GM21515 (cell line): ENCODE results near the gene MAGEF1.

Experiments used
- ATAC-seq: cut with Tn5 transposase; IDR thresholded peaks from one replicate; pipeline ENCODE4 v1.9.1; 2021; ENCODE audit not compliant: unreplicated experiment

The MAGEF1 gene

DNA sequence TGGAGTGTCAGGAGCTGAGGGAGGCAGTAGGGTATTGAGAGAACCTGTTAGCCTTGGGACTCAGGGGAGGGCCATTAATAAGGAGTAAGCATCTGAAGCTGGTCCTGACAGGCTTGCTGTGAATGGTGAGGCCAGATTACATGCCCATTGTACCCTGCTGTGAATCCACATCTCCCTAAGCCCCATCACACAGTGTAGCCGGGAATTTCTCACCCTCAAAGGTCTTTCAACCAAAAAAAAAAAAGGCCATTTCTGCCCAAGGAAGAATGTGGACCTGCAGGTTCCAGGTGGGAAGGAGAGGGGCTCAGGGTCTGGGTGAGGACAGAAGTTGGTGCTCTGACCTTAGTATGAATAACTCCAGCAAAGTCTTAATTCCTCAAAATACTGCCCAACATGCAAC, 37.2 kb downstream of the MAGEF1 start:
- no peak for ATAC-seq

DNA sequence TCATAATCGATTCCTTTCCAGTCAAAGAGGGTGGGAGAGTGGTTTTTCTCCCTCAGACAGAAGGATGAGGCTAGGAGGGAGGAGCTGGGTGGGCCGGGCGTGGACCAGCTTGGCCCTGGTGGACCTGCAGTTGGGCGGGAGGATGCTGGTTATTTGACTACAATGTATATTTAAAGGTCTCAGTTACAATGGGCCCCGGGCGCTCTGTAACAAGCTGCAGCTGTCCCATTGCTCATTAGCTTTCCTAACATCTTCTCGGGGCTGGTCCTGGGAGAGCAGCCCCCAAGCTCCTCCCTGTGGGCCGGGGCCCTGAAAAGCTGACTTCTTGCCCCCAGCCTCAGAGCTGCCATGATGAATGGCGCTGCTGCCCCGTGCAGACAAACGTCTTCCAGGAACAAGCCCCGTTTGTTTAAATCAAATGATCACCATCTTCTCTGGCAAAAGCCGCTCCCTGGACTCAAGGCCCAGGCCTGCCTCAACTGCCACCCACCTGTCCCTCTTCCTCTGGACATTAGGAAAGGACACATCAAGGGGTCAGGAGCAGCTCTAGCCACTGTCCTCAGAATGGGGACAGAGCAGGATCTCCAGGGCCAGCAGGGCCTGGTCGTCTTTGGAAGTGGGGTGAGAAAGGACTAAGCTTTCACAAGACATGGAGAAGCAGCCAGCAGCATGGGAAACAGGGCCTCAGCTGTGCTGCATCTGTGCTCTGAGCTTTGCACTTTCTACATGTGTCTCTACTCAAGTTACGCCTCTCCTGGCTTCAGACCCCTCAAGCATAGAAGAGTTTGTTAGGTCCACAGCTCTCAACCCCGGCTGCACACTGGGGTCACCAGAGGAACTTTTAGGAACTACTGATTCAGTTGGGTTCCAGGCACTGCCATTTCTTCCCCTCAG, 38.6 kb downstream of the MAGEF1 start:
- ATAC-seq, result no peak

DNA sequence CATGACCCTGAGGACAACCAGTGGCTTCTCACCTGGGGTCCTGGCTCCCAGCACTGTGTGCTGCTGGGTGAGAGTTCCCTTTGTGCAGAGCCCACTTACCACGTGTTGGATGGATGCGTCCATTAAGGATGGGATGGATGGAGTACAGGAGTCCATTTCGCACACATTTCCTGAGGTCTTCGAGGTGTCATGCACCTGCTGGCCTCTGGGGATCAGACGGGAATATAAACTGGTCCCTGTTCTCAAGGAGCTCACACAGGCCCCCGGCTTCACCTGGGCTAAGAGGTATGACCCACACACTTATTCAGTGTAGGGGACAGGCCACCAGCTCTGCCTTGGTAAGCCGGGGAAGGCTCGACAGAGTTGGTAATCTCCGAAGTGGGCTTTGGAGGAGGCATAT, 39.5 kb downstream of the MAGEF1 start:
- ATAC-seq, result no peak

DNA sequence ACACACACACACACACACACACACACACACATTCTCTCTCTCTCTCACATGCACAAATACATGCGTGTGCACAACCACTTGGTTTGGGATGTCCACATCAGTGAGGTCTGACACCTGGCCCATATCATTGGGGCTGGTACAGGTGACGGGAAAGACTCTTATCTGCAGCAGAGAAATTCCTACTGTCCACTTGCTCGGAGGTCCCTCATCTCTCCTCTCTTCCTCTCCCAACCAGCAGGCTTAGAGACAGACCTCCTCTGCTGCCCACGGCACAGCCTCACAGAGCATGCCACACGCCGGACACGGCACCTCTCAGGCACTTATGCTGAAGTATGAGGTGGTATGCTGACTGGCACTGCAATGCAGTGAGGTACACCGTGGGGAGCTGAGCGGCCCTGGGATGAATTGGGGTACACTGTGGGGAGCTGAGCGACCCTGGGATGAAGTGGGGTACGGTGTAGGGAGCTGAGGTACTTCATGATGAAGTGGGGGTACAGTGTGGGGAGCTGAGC, 41.7 kb downstream of the MAGEF1 start:
- ATAC-seq, result no peak

DNA sequence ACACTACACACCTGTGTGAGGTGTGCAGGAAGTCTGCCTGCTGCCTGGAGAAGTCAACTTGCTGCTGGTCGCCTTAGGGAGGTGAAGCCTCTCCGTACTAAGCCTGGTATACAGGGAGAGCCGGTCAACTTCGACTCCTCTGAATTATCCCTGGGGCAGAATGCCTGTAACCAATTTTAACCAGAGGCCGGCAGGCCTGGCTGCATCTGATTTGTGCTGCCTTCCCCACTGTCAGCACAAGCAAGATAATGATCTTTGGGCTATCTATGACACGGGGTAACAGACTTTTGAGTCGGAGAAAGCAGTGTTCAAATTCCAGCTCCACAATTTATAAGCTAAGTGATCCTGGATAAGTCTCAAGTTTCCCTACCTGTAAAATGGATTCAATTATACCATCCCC, 42.3 kb downstream of the MAGEF1 start:
- ATAC-seq, result no peak

DNA sequence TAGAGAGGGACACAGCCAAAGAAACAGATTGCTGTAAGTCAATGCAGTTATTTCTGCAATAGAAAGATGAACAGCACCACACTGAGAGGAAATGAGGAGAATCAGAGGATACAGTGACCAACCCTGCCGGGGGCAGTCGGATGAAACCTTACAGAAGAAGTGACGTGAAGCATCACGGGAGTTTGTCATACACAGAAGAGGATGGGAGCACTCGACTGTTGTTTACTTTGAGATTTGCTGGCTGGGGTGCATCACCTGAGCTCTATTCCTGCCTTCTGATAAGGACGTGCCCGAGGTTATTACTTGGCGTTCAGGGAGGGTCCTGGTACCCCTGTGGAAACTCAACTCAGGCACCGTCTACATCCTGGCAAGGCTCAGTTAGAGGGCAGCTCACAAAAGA, 45.4 kb downstream of the MAGEF1 start:
- no peak for ATAC-seq

DNA sequence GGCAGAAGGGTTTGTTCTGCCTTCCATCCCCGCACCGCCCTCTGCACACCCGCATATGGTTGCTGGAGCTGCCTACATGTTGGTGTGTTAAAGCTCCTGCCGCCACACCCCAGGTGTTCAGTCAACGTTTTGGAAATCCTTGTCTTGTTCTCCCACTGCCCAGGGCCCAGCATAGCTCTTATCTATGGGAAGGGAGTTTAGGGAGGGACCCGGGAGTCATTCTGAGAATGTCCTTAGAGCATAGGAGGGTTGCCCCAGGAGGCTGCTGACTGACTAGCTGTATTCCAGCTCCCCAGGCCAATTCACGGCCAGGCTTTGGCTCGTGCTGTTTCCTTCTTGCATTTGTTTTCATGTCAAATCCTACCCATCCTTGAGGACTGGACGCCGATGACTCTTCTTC, 46.8 kb downstream of the MAGEF1 start:
- no peak for ATAC-seq

DNA sequence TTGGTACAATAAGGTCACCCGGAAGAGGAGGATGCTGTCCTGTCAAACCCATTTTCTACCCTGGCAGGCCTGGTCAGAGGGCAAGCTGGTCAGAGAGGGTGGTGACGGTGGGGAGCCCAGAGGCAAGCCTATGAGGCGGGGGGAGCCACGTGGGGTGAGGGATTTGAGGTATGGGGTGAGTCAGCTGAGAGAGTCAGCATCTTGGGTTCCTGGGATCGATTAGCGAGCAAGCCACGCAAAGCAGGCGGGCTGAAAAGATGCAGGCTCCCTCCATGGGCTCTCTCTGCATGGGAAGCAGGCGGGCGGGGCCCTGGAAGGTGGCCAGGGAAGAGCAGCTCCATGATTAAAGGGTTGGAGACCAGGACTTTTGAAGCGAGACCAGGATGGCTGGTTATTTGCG, 48.1 kb downstream of the MAGEF1 start:
- no peak for ATAC-seq

DNA sequence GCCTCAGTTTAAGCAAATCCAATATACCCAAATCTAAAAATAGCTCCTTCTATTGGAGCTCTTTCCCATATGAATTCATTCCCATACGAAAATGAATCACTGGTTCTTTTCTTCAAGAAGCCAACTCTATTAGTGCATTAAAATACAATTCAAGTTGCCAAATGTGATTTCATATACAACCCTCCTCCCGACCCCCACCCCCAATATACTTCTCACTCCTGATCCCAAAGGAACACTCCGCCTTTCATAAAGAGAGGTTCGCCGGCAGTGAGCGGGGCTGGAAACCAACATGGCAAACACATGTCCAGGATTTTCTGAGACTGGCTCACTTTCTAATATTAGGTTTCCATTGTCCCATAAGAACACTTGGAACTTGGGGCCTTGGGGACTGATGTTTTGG, 48.5 kb downstream of the MAGEF1 start:
- ATAC-seq, result no peak

DNA sequence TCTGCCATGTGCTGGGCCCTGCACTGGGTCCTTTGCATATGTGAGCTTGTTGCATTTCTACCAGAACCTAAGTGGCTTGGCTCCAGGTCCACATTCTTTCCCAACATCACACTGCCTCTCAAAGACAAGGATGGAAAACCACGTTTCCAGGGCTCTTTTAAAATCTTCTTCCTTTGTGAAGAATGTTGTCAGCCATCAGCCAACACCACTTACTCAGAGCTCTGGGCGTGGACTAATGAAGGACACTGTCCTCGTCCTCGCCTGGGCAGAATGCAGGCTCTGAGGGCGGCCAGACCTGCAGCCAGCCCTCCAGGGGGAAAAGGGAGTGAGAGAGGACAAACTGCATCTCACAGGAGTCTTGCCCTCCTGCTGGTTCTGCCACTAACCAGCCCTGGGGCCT, 49.7 kb downstream of the MAGEF1 start:
- no peak for ATAC-seq

DNA sequence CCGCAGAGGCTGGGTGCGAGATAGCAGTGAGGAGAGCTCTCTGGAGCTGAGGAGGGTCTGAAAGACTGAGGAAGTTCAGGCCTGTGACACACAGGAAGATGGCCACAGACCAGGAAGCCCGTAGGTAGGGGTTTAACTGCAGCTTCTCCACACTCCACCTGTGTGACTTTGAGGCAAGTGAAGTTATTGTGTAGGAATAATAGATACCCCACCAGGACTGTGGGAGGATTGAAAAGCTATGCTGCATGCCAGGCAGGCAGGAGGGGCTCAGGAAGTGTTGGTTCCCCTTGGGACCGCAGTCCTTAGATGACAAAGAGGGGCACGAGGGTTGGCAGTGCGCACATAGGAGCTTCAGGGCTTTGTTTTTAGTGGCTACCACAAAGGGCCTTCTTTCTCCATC, 50.9 kb downstream of the MAGEF1 start:
- ATAC-seq, result no peak
